GM08714 (cell line): ENCODE data around the gene VWA5A.

ENCODE experiments used
- H3K4me3 ChIP-seq: fragments of 200-500 bp; sonication (Bioruptor generic); 2 replicates; pipeline ENCODE4 v1.5.1; 2014; ENCODE audit warnings: mild to moderate bottlenecking, low read length, inconsistent platforms
- ZNF274 ChIP-seq: IDR thresholded peaks from 2 replicates; pipeline ENCODE4 v1.6.1; 2012; ENCODE audit warnings: mild to moderate bottlenecking, low read depth, low read length

The VWA5A gene

GRCh38 chr11:124080327-124081001, 34.8 kb upstream of the VWA5A start:
- no peak overlapping the region for H3K4me3 ChIP-seq
- no peak for TF ChIP-seq ZNF274

GRCh38 chr11:124081483-124081882, 33.8 kb upstream of the VWA5A start:
- no peak overlapping the region for H3K4me3 ChIP-seq
- no peak for TF ChIP-seq ZNF274

- no peak for TF ChIP-seq ZNF274
- no peak overlapping the region for H3K4me3 ChIP-seq
Measured at GRCh38 chr11:124082371-124082770, 32.9 kb upstream of the VWA5A start.

- no peak overlapping the region for H3K4me3 ChIP-seq
- TF ChIP-seq ZNF274 = no peak
Measured at GRCh38 chr11:124085583-124085982, 29.7 kb upstream of the VWA5A start.

GRCh38 chr11:124085997-124086846, 29.0 kb upstream of the VWA5A start:
- TF ChIP-seq ZNF274 = no peak

GRCh38 chr11:124090996-124091395, 24.3 kb upstream of the VWA5A start:
- TF ChIP-seq ZNF274 = no peak
- no peak overlapping the region for H3K4me3 ChIP-seq

More at GRCh38 chr11:124085997-124086846, 29.0 kb upstream of the VWA5A start:
- H3K4me3 ChIP-seq = no peak overlapping the region

- no peak overlapping the region for H3K4me3 ChIP-seq
- TF ChIP-seq ZNF274 = no peak
Measured at GRCh38 chr11:124093330-124093729, 21.9 kb upstream of the VWA5A start.

GRCh38 chr11:124094731-124095130, 20.5 kb upstream of the VWA5A start:
- no peak overlapping the region for H3K4me3 ChIP-seq
- no peak for TF ChIP-seq ZNF274

GRCh38 chr11:124096364-124096763, 18.9 kb upstream of the VWA5A start:
- no peak for TF ChIP-seq ZNF274
- no peak overlapping the region for H3K4me3 ChIP-seq

GRCh38 chr11:124098141-124098540, 17.1 kb upstream of the VWA5A start:
- no peak overlapping the region for H3K4me3 ChIP-seq
- TF ChIP-seq ZNF274 = no peak

GRCh38 chr11:124101737-124102136, 13.5 kb upstream of the VWA5A start:
- H3K4me3 ChIP-seq = no peak overlapping the region
- TF ChIP-seq ZNF274 = no peak

GRCh38 chr11:124108156-124108555, 7.1 kb upstream of the VWA5A start:
- TF ChIP-seq ZNF274 = no peak
- no peak overlapping the region for H3K4me3 ChIP-seq

GRCh38 chr11:124109377-124109776, 5.9 kb upstream of the VWA5A start:
- no peak overlapping the region for H3K4me3 ChIP-seq
- TF ChIP-seq ZNF274 = no peak

- H3K4me3 ChIP-seq = no peak overlapping the region
- no peak for TF ChIP-seq ZNF274
Measured at GRCh38 chr11:124110201-124110600, 5.0 kb upstream of the VWA5A start.

- no peak for TF ChIP-seq ZNF274
- H3K4me3 ChIP-seq = no peak overlapping the region
Measured at GRCh38 chr11:124113890-124114289, 1.4 kb upstream of the VWA5A start.
